HEK293 (cell line): ENCODE measurements around the gene SAT1.

Source experiments
- HOXD13 ChIP-seq: sonication (generic); formaldehyde crosslinking; IDR thresholded peaks from 2 replicates; pipeline ENCODE4 v1.8.0; 2022; ENCODE audit warnings: missing genetic modification reagents, borderline replicate concordance
- KLF9 ChIP-seq: fragments of 450-650 bp; formaldehyde crosslinking; IDR thresholded peaks from 2 replicates; pipeline ENCODE4 v1.5.1; 2016; ENCODE audit warnings: missing biosample characterization, missing genetic modification characterization, low read depth
- RBAK ChIP-seq: fragments of 450-650 bp; formaldehyde crosslinking; IDR thresholded peaks from 2 replicates; pipeline ENCODE4 v1.5.1; 2016; ENCODE audit warnings: missing biosample characterization, missing genetic modification characterization
- REPIN1 ChIP-seq: fragments of 450-650 bp; formaldehyde crosslinking; IDR thresholded peaks from 2 replicates; pipeline ENCODE4 v1.5.1; 2017; ENCODE audit warnings: missing biosample characterization, missing genetic modification characterization, low read depth
- SALL2 ChIP-seq: fragments of 450-650 bp; formaldehyde crosslinking; IDR thresholded peaks from 2 replicates; pipeline ENCODE4 v1.5.0; 2017; ENCODE audit warnings: missing biosample characterization, mild to moderate bottlenecking, missing genetic modification characterization, borderline replicate concordance
- TRIM28 ChIP-seq: IDR thresholded peaks from 2 replicates; pipeline ENCODE4 v1.6.1; 2011; ENCODE audit warnings: low read length, control low read depth, borderline replicate concordance
- YY1 ChIP-seq: fragments of 450-650 bp; formaldehyde crosslinking; IDR thresholded peaks from 2 replicates; pipeline ENCODE4 v1.5.1; 2018; ENCODE audit warnings: missing biosample characterization, missing genetic modification characterization
- ZBTB17 ChIP-seq: fragments of 450-650 bp; formaldehyde crosslinking; IDR thresholded peaks from 2 replicates; pipeline ENCODE4 v1.5.1; 2016; ENCODE audit warnings: missing biosample characterization, missing genetic modification characterization
- ZBTB7A ChIP-seq: fragments of 450-650 bp; formaldehyde crosslinking; IDR thresholded peaks from 2 replicates; pipeline ENCODE4 v1.5.1; 2016; ENCODE audit warnings: low read depth, missing biosample characterization, missing genetic modification characterization
- ZFP41 ChIP-seq: fragments of 450-650 bp; formaldehyde crosslinking; IDR thresholded peaks from 2 replicates; pipeline ENCODE4 v1.5.1; 2016; ENCODE audit warnings: missing biosample characterization, missing genetic modification characterization, borderline replicate concordance
- ZNF112 ChIP-seq: fragments of 450-650 bp; formaldehyde crosslinking; IDR thresholded peaks from 2 replicates; pipeline ENCODE4 v1.5.0; 2017; ENCODE audit warnings: missing biosample characterization, missing genetic modification characterization
- ZNF16 ChIP-seq: fragments of 450-650 bp; formaldehyde crosslinking; IDR thresholded peaks from 2 replicates; pipeline ENCODE4 v1.5.1; 2016; ENCODE audit warnings: low read depth, missing biosample characterization, missing genetic modification characterization
- ZNF2 ChIP-seq: fragments of 450-650 bp; formaldehyde crosslinking; IDR thresholded peaks from 2 replicates; pipeline ENCODE4 v1.5.1; 2016; ENCODE audit warnings: missing biosample characterization, missing genetic modification characterization
- ZNF394 ChIP-seq: fragments of 450-650 bp; formaldehyde crosslinking; IDR thresholded peaks from 2 replicates; pipeline ENCODE4 v1.5.1; 2016; ENCODE audit warnings: missing biosample characterization, missing genetic modification characterization, mild to moderate bottlenecking, moderate library complexity, borderline replicate concordance
- ZNF416 ChIP-seq: fragments of 450-650 bp; formaldehyde crosslinking; IDR thresholded peaks from 2 replicates; pipeline ENCODE4 v1.5.1; 2016; ENCODE audit warnings: missing biosample characterization, missing genetic modification characterization
- ZNF529 ChIP-seq: fragments of 450-650 bp; formaldehyde crosslinking; IDR thresholded peaks from 2 replicates; pipeline ENCODE4 v1.5.1; 2017; ENCODE audit warnings: missing genetic modification characterization, missing biosample characterization; ENCODE audit not compliant: insufficient replicate concordance
- ZNF561 ChIP-seq: fragments of 450-650 bp; IDR thresholded peaks from 2 replicates; pipeline ENCODE4 v1.5.1; 2018; ENCODE audit warnings: missing biosample characterization, missing genetic modification characterization, borderline replicate concordance
- ZNF629 ChIP-seq: fragments of 450-650 bp; formaldehyde crosslinking; IDR thresholded peaks from 2 replicates; pipeline ENCODE4 v1.5.1; 2017; ENCODE audit warnings: missing biosample characterization, missing genetic modification characterization
- ZNF654 ChIP-seq: fragments of 450-650 bp; formaldehyde crosslinking; IDR thresholded peaks from 2 replicates; pipeline ENCODE4 v1.5.1; 2016; ENCODE audit warnings: low read depth, missing biosample characterization, missing genetic modification characterization
- ZNF660 ChIP-seq: fragments of 450-650 bp; IDR thresholded peaks from 2 replicates; pipeline ENCODE4 v1.5.1; 2018; ENCODE audit warnings: missing biosample characterization, mild to moderate bottlenecking, missing genetic modification characterization
- ZNF664 ChIP-seq: fragments of 450-650 bp; formaldehyde crosslinking; IDR thresholded peaks from 2 replicates; pipeline ENCODE4 v1.5.1; 2016; ENCODE audit warnings: missing biosample characterization, missing genetic modification characterization
- ZNF776 ChIP-seq: fragments of 450-650 bp; formaldehyde crosslinking; IDR thresholded peaks from 2 replicates; pipeline ENCODE4 v1.5.0; 2017; ENCODE audit warnings: missing biosample characterization, missing genetic modification characterization, borderline replicate concordance
- TF ChIP-seq, protein P1 (sequence below): fragments of 450-650 bp; formaldehyde crosslinking; IDR thresholded peaks from 2 replicates; pipeline ENCODE4 v1.5.1; 2016; ENCODE audit warnings: missing biosample characterization, missing genetic modification characterization, low read depth
- TF ChIP-seq, protein P2 (sequence below): fragments of 450-650 bp; formaldehyde crosslinking; IDR thresholded peaks from 2 replicates; pipeline ENCODE4 v1.5.1; 2016; ENCODE audit warnings: missing biosample characterization, missing genetic modification characterization
- TF ChIP-seq, protein P3 (sequence below): fragments of 450-650 bp; formaldehyde crosslinking; IDR thresholded peaks from 2 replicates; pipeline ENCODE4 v1.5.1; 2017; ENCODE audit warnings: missing biosample characterization, missing genetic modification characterization
- TF ChIP-seq, protein P4 (sequence below): fragments of 450-650 bp; formaldehyde crosslinking; IDR thresholded peaks from 2 replicates; pipeline ENCODE4 v1.5.1; 2016; ENCODE audit warnings: missing biosample characterization, missing genetic modification characterization
- TF ChIP-seq, protein P5 (sequence below): sonication (generic); formaldehyde crosslinking; IDR thresholded peaks from 2 replicates; pipeline ENCODE4 v1.8.1; 2022; ENCODE audit warnings: mild to moderate bottlenecking, moderate library complexity, missing genetic modification reagents
- TF ChIP-seq, protein P6 (sequence below): fragments of 450-650 bp; formaldehyde crosslinking; IDR thresholded peaks from 2 replicates; pipeline ENCODE4 v1.5.1; 2016; ENCODE audit warnings: missing biosample characterization, missing genetic modification characterization
- TF ChIP-seq, protein P7 (sequence below): fragments of 450-650 bp; formaldehyde crosslinking; IDR thresholded peaks from 2 replicates; pipeline ENCODE4 v1.5.1; 2016; ENCODE audit warnings: missing biosample characterization, missing genetic modification characterization, low read depth

Gene SAT1

DNA sequence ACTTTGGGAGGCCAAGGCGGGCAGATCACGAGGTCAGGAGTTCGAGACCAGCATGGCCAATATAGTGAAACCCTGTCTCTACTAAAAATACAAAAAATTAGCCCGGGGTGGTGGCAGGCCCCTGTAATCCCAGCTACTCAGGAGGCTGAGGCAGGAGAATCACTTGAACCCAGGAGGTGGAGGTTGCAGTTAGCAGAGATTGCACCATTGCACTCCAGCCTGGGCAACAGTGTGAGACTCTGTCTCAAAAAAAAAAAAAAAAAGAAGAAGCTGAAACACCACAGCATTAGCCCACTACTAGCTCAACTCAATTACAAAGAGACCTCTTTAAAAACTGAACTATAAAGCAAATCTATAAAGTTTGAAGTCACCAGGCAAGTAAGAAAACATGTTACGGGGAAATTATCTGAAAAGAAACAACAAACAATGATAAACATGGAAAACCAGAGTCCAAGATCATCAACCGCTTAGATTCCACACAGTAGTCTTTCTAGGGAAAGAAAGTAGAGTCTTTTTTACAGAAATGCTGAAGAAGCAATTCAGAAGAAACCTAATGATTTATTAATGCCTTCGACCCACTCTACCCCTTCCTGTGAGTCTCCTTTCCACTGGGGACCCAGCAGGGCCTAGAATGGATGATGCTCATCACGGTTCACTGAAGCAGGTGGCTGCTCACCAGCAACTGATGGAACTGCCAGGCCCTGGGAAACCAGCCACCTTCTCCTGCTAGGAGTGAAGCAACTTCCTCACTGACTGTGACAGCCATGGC lies 6.6 kb downstream of the SAT1 start (continued):
- TF ChIP-seq, protein P1, sequence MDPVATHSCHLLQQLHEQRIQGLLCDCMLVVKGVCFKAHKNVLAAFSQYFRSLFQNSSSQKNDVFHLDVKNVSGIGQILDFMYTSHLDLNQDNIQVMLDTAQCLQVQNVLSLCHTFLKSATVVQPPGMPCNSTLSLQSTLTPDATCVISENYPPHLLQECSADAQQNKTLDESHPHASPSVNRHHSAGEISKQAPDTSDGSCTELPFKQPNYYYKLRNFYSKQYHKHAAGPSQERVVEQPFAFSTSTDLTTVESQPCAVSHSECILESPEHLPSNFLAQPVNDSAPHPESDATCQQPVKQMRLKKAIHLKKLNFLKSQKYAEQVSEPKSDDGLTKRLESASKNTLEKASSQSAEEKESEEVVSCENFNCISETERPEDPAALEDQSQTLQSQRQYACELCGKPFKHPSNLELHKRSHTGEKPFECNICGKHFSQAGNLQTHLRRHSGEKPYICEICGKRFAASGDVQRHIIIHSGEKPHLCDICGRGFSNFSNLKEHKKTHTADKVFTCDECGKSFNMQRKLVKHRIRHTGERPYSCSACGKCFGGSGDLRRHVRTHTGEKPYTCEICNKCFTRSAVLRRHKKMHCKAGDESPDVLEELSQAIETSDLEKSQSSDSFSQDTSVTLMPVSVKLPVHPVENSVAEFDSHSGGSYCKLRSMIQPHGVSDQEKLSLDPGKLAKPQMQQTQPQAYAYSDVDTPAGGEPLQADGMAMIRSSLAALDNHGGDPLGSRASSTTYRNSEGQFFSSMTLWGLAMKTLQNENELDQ (tag by site-specific recombination) = no peak
- TF ChIP-seq ZNF561 (tag by site-specific recombination) (peak; percentile 39; the same call in 1 of the 2 replicates), ZNF776 (no peak), ZNF16 (tag by site-specific recombination) (no peak), REPIN1 (no peak), ZNF394 (tag by site-specific recombination) (no peak), ZFP41 (no peak), ZNF664 (tag by site-specific recombination) (no peak), ZBTB7A (tag by site-specific recombination) (no peak), ZNF416 (tag by site-specific recombination) (no peak), TRIM28 (no peak), ZNF2 (tag by site-specific recombination) (peak; percentile 30; the same call in 1 of the 2 replicates), HOXD13 (no peak), ZNF112 (tag by site-specific recombination) (no peak), ZNF660 (no peak), ZNF629 (peak; percentile 88), ZBTB17 (tag by site-specific recombination) (peak; percentile 74), ZNF529 (no peak), RBAK (no peak), SALL2 (tag by site-specific recombination) (no peak), YY1 (tag by site-specific recombination) (no peak), KLF9 (no peak), ZNF654 (tag by site-specific recombination) (no peak)
- TF ChIP-seq, protein P2, sequence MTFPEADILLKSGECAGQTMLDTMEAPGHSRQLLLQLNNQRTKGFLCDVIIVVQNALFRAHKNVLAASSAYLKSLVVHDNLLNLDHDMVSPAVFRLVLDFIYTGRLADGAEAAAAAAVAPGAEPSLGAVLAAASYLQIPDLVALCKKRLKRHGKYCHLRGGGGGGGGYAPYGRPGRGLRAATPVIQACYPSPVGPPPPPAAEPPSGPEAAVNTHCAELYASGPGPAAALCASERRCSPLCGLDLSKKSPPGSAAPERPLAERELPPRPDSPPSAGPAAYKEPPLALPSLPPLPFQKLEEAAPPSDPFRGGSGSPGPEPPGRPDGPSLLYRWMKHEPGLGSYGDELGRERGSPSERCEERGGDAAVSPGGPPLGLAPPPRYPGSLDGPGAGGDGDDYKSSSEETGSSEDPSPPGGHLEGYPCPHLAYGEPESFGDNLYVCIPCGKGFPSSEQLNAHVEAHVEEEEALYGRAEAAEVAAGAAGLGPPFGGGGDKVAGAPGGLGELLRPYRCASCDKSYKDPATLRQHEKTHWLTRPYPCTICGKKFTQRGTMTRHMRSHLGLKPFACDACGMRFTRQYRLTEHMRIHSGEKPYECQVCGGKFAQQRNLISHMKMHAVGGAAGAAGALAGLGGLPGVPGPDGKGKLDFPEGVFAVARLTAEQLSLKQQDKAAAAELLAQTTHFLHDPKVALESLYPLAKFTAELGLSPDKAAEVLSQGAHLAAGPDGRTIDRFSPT (tag by site-specific recombination) = no peak
- TF ChIP-seq, protein P3, sequence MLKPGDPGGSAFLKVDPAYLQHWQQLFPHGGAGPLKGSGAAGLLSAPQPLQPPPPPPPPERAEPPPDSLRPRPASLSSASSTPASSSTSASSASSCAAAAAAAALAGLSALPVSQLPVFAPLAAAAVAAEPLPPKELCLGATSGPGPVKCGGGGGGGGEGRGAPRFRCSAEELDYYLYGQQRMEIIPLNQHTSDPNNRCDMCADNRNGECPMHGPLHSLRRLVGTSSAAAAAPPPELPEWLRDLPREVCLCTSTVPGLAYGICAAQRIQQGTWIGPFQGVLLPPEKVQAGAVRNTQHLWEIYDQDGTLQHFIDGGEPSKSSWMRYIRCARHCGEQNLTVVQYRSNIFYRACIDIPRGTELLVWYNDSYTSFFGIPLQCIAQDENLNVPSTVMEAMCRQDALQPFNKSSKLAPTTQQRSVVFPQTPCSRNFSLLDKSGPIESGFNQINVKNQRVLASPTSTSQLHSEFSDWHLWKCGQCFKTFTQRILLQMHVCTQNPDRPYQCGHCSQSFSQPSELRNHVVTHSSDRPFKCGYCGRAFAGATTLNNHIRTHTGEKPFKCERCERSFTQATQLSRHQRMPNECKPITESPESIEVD (tag by site-specific recombination) = peak; percentile 95
- TF ChIP-seq, protein P4, sequence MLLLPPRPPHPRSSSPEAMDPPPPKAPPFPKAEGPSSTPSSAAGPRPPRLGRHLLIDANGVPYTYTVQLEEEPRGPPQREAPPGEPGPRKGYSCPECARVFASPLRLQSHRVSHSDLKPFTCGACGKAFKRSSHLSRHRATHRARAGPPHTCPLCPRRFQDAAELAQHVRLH (tag by site-specific recombination) = 0 out of 2 replicates have a peak, but pooled peaks have one; percentile 7
- TF ChIP-seq, protein P5, sequence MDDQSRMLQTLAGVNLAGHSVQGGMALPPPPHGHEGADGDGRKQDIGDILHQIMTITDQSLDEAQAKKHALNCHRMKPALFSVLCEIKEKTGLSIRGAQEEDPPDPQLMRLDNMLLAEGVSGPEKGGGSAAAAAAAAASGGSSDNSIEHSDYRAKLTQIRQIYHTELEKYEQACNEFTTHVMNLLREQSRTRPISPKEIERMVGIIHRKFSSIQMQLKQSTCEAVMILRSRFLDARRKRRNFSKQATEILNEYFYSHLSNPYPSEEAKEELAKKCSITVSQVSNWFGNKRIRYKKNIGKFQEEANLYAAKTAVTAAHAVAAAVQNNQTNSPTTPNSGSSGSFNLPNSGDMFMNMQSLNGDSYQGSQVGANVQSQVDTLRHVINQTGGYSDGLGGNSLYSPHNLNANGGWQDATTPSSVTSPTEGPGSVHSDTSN (CRISPR knock-in tag) = no peak
- TF ChIP-seq, protein P6, sequence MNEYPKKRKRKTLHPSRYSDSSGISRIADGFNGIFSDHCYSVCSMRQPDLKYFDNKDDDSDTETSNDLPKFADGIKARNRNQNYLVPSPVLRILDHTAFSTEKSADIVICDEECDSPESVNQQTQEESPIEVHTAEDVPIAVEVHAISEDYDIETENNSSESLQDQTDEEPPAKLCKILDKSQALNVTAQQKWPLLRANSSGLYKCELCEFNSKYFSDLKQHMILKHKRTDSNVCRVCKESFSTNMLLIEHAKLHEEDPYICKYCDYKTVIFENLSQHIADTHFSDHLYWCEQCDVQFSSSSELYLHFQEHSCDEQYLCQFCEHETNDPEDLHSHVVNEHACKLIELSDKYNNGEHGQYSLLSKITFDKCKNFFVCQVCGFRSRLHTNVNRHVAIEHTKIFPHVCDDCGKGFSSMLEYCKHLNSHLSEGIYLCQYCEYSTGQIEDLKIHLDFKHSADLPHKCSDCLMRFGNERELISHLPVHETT = peak; percentile 86
- TF ChIP-seq, protein P7, sequence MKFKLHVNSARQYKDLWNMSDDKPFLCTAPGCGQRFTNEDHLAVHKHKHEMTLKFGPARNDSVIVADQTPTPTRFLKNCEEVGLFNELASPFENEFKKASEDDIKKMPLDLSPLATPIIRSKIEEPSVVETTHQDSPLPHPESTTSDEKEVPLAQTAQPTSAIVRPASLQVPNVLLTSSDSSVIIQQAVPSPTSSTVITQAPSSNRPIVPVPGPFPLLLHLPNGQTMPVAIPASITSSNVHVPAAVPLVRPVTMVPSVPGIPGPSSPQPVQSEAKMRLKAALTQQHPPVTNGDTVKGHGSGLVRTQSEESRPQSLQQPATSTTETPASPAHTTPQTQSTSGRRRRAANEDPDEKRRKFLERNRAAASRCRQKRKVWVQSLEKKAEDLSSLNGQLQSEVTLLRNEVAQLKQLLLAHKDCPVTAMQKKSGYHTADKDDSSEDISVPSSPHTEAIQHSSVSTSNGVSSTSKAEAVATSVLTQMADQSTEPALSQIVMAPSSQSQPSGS = peak; percentile 77
